NCI-H1092 (cell line): ENCODE data around the gene PTPRCAP.
"Not testable (repeated sequence)": the region's sequence is repeated elsewhere in the genome, so short reads cannot be mapped to it uniquely, and the experiment has no call there.

Experiments
- DNase-seq: peaks from one replicate; lab custom pipeline; 2025; lab: John Stamatoyannopoulos, UW

PTPRCAP gene

GRCh38 chr11:67440229-67441097, 3.0 kb upstream of the PTPRCAP start:
- DNase-seq, result no peak

GRCh38 chr11:67439321-67440228, 2.1 kb upstream of the PTPRCAP start:
- DNase-seq, result no peak

DNA sequence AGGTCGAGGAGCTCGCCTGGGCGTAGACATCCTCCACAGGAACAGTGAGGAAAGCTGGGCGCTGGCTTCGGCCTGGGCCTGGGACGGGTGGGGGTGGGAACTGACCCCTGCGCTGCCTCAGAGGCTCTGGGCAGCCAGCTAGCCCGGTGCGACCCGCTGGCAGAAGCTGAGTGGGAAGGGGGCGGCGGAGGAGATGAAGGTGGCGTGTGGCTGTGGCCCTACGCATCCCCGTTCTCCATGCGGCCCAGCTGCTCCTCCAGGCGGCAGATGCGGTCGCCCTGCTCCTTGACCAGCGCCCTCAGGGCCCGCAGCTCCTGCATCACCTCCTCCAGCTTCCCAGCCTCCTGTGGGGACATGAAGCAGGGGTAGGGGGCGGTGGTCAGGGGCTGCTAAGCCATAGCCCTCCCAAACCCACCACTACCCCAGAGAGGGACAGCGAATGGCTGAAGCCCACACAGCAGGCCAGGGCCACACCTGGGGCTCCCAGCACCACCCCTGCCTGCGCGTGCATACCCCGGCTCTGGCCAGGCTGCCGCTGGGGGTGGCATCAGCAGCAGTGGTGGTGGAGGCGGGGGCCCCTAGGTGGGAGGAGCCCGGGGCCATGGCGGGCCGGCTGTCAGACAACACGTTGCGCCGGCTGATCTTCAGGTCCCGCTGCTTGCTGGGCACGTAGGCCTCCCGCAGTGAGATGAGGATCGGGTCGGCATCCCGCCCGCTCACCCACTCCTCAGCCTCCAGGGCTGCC, 848 bp upstream of the PTPRCAP start:
- no peak for DNase-seq

DNA sequence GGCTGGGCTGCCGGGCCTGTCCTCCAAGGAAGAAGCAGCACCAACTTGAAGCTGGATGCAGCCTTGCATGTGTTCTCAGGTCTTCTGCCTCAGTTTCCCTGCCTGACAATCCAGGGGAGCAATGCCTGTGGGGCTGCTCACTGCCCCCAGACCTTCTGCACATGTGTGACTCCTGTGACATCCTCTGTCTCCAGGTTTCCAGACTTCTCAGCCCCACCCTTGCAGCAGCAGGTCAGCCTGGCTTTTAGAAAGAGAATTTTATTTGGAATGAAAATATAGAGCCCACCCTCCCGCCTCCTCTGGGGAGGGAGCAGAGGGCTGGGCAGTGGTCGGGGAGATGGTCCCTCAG, 301 bp upstream of the PTPRCAP start:
- DNase-seq, result no peak

- no peak for DNase-seq
These were observed 912 bp downstream of the PTPRCAP start for GRCh38 chr11:67436459-67437081.

DNA sequence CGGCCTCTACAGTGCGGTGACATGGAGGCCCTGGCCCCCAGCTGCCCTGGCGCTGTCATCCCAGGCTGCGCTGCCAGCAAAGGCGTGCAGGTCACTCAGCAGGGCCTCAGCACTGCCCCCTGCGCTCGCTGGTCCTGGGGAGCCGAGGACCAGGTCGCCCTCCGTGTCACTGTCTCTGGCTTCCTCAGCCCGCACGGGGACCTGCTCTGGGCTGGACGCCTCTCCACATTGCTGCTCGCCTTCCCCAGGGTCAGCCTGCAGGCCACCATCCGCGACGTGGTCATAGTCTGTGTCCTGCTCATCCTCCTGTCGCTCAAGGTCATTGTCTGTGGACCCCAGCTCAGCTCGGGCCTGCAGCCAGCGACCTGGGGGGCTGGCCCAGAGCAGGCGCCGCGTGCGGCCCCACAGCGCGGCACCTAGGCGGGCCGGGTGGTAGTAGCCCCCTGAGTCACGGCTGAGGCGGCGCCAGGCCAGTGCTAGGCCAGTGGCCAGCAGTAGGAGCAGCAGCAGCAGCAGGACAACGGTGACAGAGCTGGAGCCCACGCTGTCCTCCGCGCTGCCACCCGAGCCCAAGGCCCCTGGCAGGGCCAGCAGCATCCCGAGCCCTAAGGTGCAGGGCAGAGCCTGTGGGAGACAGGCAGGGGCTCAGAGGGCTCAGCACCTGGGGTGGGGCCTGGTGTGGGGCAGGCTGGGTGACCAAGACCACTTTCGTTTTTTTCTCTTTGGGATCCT, 1.6 kb downstream of the PTPRCAP start:
- no peak for DNase-seq

DNA sequence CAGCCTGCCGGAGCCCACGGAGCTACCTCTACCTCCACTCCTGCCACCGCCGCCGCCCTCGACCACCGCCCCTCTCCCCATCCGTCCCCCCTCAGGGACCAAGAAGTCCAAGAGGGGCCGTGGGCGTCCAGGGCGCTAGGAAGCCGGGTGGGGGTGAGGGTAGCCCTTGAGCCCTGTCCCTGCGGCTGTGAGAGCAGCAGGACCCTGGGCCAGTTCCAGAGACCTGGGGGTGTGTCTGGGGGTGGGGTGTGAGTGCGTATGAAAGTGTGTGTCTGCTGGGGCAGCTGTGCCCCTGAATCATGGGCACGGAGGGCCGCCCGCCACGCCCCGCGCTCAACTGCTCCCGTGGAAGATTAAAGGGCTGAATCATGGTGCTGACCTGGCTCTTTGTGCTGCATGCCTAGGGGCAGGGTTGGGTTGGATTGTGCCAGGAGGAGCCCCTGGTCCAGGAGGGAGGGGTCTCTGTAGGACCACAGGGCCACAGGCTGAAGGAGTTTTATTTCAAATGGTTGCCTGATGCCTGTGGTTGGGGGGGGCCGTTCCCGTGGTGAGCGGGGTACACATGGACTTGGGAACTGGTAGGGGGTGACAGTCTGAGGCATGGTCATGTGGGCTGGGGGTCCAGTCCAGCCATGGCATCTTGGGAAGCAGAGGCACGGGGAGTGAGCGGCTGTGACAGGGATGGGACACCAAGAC, 2.3 kb downstream of the PTPRCAP start:
- no peak for DNase-seq

DNA sequence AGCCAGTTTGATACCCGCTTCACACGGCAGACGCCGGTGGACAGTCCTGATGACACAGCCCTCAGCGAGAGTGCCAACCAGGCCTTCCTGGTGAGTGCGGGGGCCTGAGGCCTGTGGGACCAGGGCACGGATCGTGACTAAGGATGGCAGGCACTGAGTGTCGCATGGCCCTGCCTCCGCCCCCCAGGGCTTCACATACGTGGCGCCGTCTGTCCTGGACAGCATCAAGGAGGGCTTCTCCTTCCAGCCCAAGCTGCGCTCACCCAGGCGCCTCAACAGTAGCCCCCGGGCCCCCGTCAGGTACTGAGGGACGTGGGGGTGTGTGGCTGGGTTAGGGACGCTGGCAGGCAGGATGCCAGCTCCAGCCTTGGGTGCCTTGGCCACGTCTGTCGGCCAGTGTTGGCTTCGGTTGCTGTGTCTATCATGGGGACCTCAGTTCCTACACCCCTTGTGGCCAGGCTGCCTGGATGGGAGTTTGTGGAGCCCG, 3.0 kb downstream of the PTPRCAP start:
- no peak for DNase-seq

GRCh38 chr11:67433536-67434394, 3.7 kb downstream of the PTPRCAP start:
- no peak for DNase-seq

DNA sequence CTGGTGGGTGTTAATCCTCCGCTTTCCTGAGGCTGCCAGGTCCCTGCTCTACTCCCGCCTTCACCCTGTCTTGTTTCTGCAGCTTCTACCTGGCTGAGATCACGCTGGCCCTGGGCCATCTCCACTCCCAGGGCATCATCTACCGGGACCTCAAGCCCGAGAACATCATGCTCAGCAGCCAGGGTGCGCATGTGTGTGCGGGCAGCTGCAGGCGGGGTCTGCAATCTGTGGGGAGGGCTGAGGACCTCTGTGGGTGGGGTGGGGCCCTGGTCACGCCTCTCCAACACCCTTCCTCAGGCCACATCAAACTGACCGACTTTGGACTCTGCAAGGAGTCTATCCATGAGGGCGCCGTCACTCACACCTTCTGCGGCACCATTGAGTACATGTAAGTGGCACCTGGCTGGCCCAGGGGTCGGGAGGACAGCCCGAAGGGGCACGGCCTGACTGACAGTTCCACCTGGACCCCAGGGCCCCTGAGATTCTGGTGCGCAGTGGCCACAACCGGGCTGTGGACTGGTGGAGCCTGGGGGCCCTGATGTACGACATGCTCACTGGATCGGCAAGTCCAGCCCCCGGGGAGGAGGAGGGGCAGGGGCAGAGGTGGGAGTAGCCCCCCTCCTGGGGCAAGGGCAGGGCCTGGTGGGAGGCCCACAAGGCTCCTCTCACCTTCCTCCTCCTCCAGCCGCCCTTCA, 4.7 kb downstream of the PTPRCAP start:
- no peak for DNase-seq

GRCh38 chr11:67431346-67432249, 5.9 kb downstream of the PTPRCAP start:
- no peak for DNase-seq

DNA sequence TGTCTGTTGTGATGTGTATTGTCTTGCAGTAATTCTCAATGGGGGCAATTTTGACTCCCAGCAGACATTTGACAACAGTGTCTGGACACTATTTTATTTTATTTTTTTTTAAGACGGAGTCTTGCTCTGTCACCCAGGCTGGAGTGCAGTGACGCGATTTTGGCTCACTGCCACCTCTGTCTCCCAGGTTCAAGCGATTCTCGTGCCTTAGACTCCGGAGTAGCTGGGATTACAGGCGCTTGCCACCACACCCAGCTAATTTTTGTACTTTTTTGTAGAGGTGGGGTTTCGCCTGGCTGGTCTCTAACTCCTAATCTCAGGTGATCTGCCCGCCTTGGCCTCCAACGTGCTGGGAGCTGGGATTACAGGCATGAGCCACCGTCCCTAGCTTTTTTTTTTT, 7.8 kb downstream of the PTPRCAP start:
- DNase-seq, result no peak

DNA sequence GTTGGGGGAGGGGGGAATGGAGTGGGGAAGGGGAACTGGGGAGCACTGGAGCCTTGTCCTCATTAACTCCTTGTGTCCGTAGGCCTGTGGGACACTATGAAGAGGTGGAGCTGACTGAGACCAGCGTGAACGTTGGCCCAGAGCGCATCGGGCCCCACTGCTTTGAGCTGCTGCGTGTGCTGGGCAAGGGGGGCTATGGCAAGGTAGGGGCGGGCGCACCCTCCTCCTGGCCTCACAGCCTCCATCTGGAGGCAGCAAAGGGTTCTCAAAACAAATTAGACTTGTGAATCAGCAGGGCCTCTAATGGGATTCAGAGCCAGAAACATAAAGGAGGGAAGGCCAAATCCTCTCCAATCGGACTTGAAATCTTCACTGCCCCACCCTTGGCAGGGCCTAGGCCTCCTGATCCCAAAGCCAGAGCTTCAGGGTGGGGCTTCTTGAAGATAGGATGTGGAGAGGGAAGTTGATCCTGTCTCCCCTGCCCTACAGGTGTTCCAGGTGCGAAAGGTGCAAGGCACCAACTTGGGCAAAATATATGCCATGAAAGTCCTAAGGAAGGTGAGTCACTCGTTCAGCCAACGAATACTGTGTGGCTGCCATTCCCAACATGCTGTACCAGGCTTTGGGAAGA, 8.3 kb downstream of the PTPRCAP start:
- no peak for DNase-seq

- peak; percentile 99 for DNase-seq
These were observed 9.2 kb downstream of the PTPRCAP start, which contains the start of gene RPS6KB2 for GRCh38 chr11:67428052-67429001. RPS6KB2 (plus strand) TSS chr11:67428494; CDS start chr11:67428546, 52 bp downstream.

- DNase-seq, result not testable (repeated sequence)
These were observed 10.1 kb downstream of the PTPRCAP start for GRCh38 chr11:67427364-67427859.
